ENCODE measurements around the gene RAD51B. TPM values are rescaled to one million over a fixed set of nuclear protein-coding genes. Genes with fewer than 3 reads are reported as not detected.
A peak's percentile ranks its signal among the peaks of the same experiment; 100 is the strongest.

The RAD51B gene
- polyA plus RNA-seq, 3 donors = 3.6 to 11.6 (median 9.4) TPM

GRCh38 chr14:68651652-68652432 is 832.3 kb downstream of the RAD51B start:
- 25% methylated on average over 13 of the region's 22 CpGs for WGBS (ENCODE audit: insufficient coverage)
- H3K4me1 ChIP-seq (ENCODE audit: control insufficient read depth in 1 of 2, insufficient read depth in 2 of 2, low read length in 2 of 2) = peaks cover 30 to 36% of the 10 kb centered on the region in 2 donors

GRCh38 chr14:68652433-68652690 is 832.8 kb downstream of the RAD51B start:
- Histone ChIP-seq H3K9me3 (replicated peaks in 1 of 2; ENCODE audit: control insufficient read depth in 1 of 2, insufficient read depth in 1 of 2, low read length in 2 of 2) (no peaks in the 10 kb centered on the region), H3K4me3 (replicated peaks in 1 of 3; ENCODE audit: low read depth in 2 of 3, low read length in 3 of 3) (peak overlapping the region in 1 of 3 experiments; percentile 34), H3K27ac (ENCODE audit: low read depth in 1 of 2, low read length in 2 of 2) (no peak overlapping the region), H3K4me2 (replicated peaks; ENCODE audit: extremely low read depth, low read length, poor library complexity, severe bottlenecking) (peak overlapping the region; percentile 32), H3K79me2 (ENCODE audit: insufficient read depth, low read length) (no peaks in the 10 kb centered on the region), H3K27me3 (ENCODE audit: control insufficient read depth in 2 of 2, insufficient read depth in 2 of 2, low read length in 2 of 2) (no peaks in the 10 kb centered on the region), H4K20me1 (ENCODE audit: insufficient read depth, low read length) (no peaks in the 10 kb centered on the region), H3K9ac (ENCODE audit: insufficient read depth, low read length, poor library complexity, severe bottlenecking) (no peak overlapping the region), H3K4me1 (ENCODE audit: control insufficient read depth in 1 of 2, insufficient read depth in 2 of 2, low read length in 2 of 2) (peaks cover 30 to 36% of the 10 kb centered on the region in 2 donors), H3K36me3 (replicated peaks in 1 of 2; ENCODE audit: control insufficient read depth in 1 of 2, insufficient read depth in 2 of 2, low read length in 2 of 2) (no peaks in the 10 kb centered on the region), H2AFZ (ENCODE audit: insufficient read depth, low read depth, low read length, poor library complexity, severe bottlenecking) (peak overlapping the region; percentile 62)
- no peak for TF ChIP-seq CTCF (IDR thresholded peaks at IDR 0.05)
- intact Hi-C loops (cut with micrococcal nuclease) = no loop called here
- WGBS (ENCODE audit: insufficient coverage) = 67% methylated on average over 3 of the region's 6 CpGs
- peaks cover 0 to 16% of the 10 kb centered on the region in 2 donors for H3K36me3 Mint-ChIP-seq
- H3K27me3 Mint-ChIP-seq (ENCODE audit: low read depth in 3 of 3) = peaks cover 2 to 9% (median 8%) of the 10 kb centered on the region in 3 donors
- no peak for DNase-seq
- no peaks in the 10 kb centered on the region for H3K9me3 Mint-ChIP-seq
- peaks cover 42% of the 10 kb centered on the region for H3K4me1 Mint-ChIP-seq
- peak overlapping the region in 1 of 2 donors; percentile 87 for H3K4me3 Mint-ChIP-seq
- peak overlapping the region in 6 of 7 donors; percentile 41 to 83 (median 53) for H3K27ac Mint-ChIP-seq

More at GRCh38 chr14:68651652-68652432, 832.3 kb downstream of the RAD51B start:
- Histone ChIP-seq H3K9me3 (replicated peaks in 1 of 2; ENCODE audit: control insufficient read depth in 1 of 2, insufficient read depth in 1 of 2, low read length in 2 of 2) (no peaks in the 10 kb centered on the region), H3K36me3 (replicated peaks in 1 of 2; ENCODE audit: control insufficient read depth in 1 of 2, insufficient read depth in 2 of 2, low read length in 2 of 2) (no peaks in the 10 kb centered on the region), H3K27ac (ENCODE audit: low read depth in 1 of 2, low read length in 2 of 2) (no peak overlapping the region), H3K4me3 (replicated peaks in 1 of 3; ENCODE audit: low read depth in 2 of 3, low read length in 3 of 3) (peak overlapping the region in 1 of 3 experiments; percentile 34), H3K4me2 (replicated peaks; ENCODE audit: extremely low read depth, low read length, poor library complexity, severe bottlenecking) (peak overlapping the region; percentile 32), H2AFZ (ENCODE audit: insufficient read depth, low read depth, low read length, poor library complexity, severe bottlenecking) (peak overlapping the region; percentile 62), H3K27me3 (ENCODE audit: control insufficient read depth in 2 of 2, insufficient read depth in 2 of 2, low read length in 2 of 2) (no peaks in the 10 kb centered on the region), H3K79me2 (ENCODE audit: insufficient read depth, low read length) (no peaks in the 10 kb centered on the region), H4K20me1 (ENCODE audit: insufficient read depth, low read length) (no peaks in the 10 kb centered on the region), H3K9ac (ENCODE audit: insufficient read depth, low read length, poor library complexity, severe bottlenecking) (no peak overlapping the region)
- intact Hi-C loops (cut with micrococcal nuclease) = no loop called here
- TF ChIP-seq CTCF (IDR thresholded peaks at IDR 0.05) = no peak
- peaks cover 42% of the 10 kb centered on the region for H3K4me1 Mint-ChIP-seq
- peak overlapping the region in 6 of 7 donors; percentile 23 to 83 (median 46) for H3K27ac Mint-ChIP-seq
- H3K9me3 Mint-ChIP-seq = no peaks in the 10 kb centered on the region
- peaks cover 0 to 16% of the 10 kb centered on the region in 2 donors for H3K36me3 Mint-ChIP-seq
- H3K27me3 Mint-ChIP-seq (ENCODE audit: low read depth in 3 of 3) = peaks cover 2 to 9% (median 8%) of the 10 kb centered on the region in 3 donors
- peak in 1 of 3 donors; percentile 25 for DNase-seq
- H3K4me3 Mint-ChIP-seq = peak overlapping the region in 1 of 2 donors; percentile 87
